H1 (cell line): ENCODE data around the gene MTG1. TPM values are rescaled to one million over a fixed set of nuclear protein-coding genes. Genes with fewer than 3 reads are reported as not detected.

Experiments used
- CTCF ChIA-PET: fragments of 300-600 bp; sonication (Branson Sonifier 250); formaldehyde crosslinking; loops from one replicate; lab custom pipeline; 2021; ENCODE audit not compliant: partially characterized antibody; lab: Charles Lee
- POLR2A ChIA-PET: fragments of 300-600 bp; sonication (Branson Sonifier 250); formaldehyde crosslinking; loops from one replicate; lab custom pipeline; 2021; ENCODE audit warnings: inconsistent platforms; ENCODE audit not compliant: partially characterized antibody; lab: Charles Lee
- DNase-seq, 2 experiments: peaks; one replicate each; pipeline versions ENCODE4 v3.0.0 to v3.0.0-alpha.2; 2010 to 2022; ENCODE audit warnings: low spot score in 2 of 2, low read depth in 1 of 2, mixed read lengths in 1 of 2
- FAIRE-seq: peaks from 2 replicates; lab custom pipeline; 2011; peaks lifted over from hg19 to GRCh38; lab: Jason Lieb, UNC
- H2AFZ ChIP-seq: 2 replicates; pipeline ENCODE4 v1.8.1; 2012; ENCODE audit warnings: low read length, inconsistent platforms
- H2AK5ac ChIP-seq: 2 replicates; pipeline ENCODE4 v1.6.1; 2013; ENCODE audit warnings: low read depth, low read length
- H2BK120ac ChIP-seq: replicated peaks from 2 replicates; pipeline ENCODE3; 2013; ENCODE audit warnings: low read depth, low read length, inconsistent platforms
- H2BK12ac ChIP-seq: 2 replicates; pipeline ENCODE4 v1.6.1; 2013; ENCODE audit warnings: low read depth, low read length
- H2BK15ac ChIP-seq: 2 replicates; pipeline ENCODE4 v1.6.1; 2013; ENCODE audit warnings: low read length
- H2BK20ac ChIP-seq: 2 replicates; pipeline ENCODE4 v1.6.1; 2013; ENCODE audit warnings: low read length
- H2BK5ac ChIP-seq: 2 replicates; pipeline ENCODE4 v1.6.1; 2013; ENCODE audit warnings: low read depth, low read length
- H3K14ac ChIP-seq: 2 replicates; pipeline ENCODE4 v1.6.1; 2013; ENCODE audit warnings: inconsistent platforms; ENCODE audit not compliant: insufficient read length
- H3K18ac ChIP-seq: 2 replicates; pipeline ENCODE4 v1.6.1; 2013; ENCODE audit warnings: low read length; ENCODE audit errors: extremely low read depth
- H3K23ac ChIP-seq: 2 replicates; pipeline ENCODE4 v1.6.1; 2013; ENCODE audit warnings: inconsistent platforms; ENCODE audit not compliant: insufficient read length
- H3K23me2 ChIP-seq: 2 replicates; pipeline ENCODE4 v1.6.1; 2013; ENCODE audit warnings: low read depth, low read length
- H3K27ac ChIP-seq: 2 replicates; pipeline ENCODE4 v1.6.1; 2011; ENCODE audit warnings: low read depth, low read length, inconsistent platforms
- H3K27me3 ChIP-seq, 4 experiments: replicated peaks in 1 of 4; 1 replicate in 1 of 4; 2 replicates in 3 of 4; pipeline versions ENCODE4 v1.6.1 to v1.8.1; 2011 to 2013; ENCODE audit warnings: low read length in 3 of 4, mild to moderate bottlenecking in 3 of 4, inconsistent platforms in 2 of 4, mixed read lengths in 2 of 4, moderate library complexity in 1 of 4; ENCODE audit not compliant: control insufficient read depth in 3 of 4, insufficient read depth in 3 of 4; ENCODE audit errors: extremely low read depth in 1 of 4
- H3K36me3 ChIP-seq, 4 experiments: 2 replicates each; pipeline versions ENCODE4 v1.6.1 to v1.8.1; 2011 to 2013; ENCODE audit warnings: mild to moderate bottlenecking in 4 of 4, low read length in 3 of 4, moderate library complexity in 2 of 4, control low read depth in 1 of 4, inconsistent platforms in 1 of 4; ENCODE audit not compliant: insufficient read depth in 4 of 4, control insufficient read depth in 2 of 4
- H3K4ac ChIP-seq: replicated peaks from 2 replicates; pipeline ENCODE3; 2013; ENCODE audit warnings: low read length, low read depth, mixed read lengths, inconsistent platforms; ENCODE audit not compliant: insufficient read length
- H3K4me1 ChIP-seq, 4 experiments: replicated peaks in 1 of 4; 1 replicate in 1 of 4; 2 replicates in 3 of 4; pipeline versions ENCODE4 v1.6.1 to v1.8.1; 2011 to 2013; ENCODE audit warnings: low read length in 3 of 4, inconsistent platforms in 2 of 4, mixed read lengths in 1 of 4; ENCODE audit not compliant: insufficient read depth in 4 of 4, control insufficient read depth in 3 of 4
- H3K4me2 ChIP-seq, 2 experiments: 2 replicates each; pipeline versions ENCODE4 v1.6.1 to v1.8.1; 2011 to 2013; ENCODE audit warnings: low read depth in 2 of 2, low read length in 2 of 2, control low read depth in 1 of 2, inconsistent platforms in 1 of 2, mild to moderate bottlenecking in 1 of 2; ENCODE audit not compliant: insufficient read depth in 1 of 2
- H3K4me3 ChIP-seq, 4 experiments: fragments of 200-600, 300-600 bp in 1 of 4; sonication (generic), shearing (Covaris generic), sonication (Bioruptor Twin) in 1 of 4; 2 replicates each; pipeline versions ENCODE4 v1.5.1 to v1.8.1; 2011 to 2016; ENCODE audit warnings: low read length in 4 of 4, low read depth in 3 of 4, control low read depth in 2 of 4, inconsistent platforms in 2 of 4, mild to moderate bottlenecking in 2 of 4, mixed read lengths in 1 of 4, moderate library complexity in 1 of 4; ENCODE audit not compliant: insufficient read depth in 2 of 4; ENCODE audit errors: extremely low read depth in 1 of 4
- H3K56ac ChIP-seq: replicated peaks from 2 replicates; pipeline ENCODE3; 2013; ENCODE audit warnings: low read depth, mild to moderate bottlenecking, mixed read lengths, low read length, inconsistent platforms; ENCODE audit not compliant: insufficient read length
- H3K79me1 ChIP-seq: 2 replicates; pipeline ENCODE4 v1.6.1; 2013; ENCODE audit warnings: low read depth, low read length, control low read depth
- H3K79me2 ChIP-seq, 2 experiments: 2 replicates each; pipeline versions ENCODE4 v1.6.1 to v1.8.1; 2012 to 2013; ENCODE audit warnings: low read length in 2 of 2, mild to moderate bottlenecking in 2 of 2, inconsistent platforms in 1 of 2; ENCODE audit not compliant: insufficient read depth in 2 of 2, control insufficient read depth in 1 of 2
- H3K9ac ChIP-seq, 4 experiments: replicated peaks in 1 of 4; 1 replicate in 1 of 4; 2 replicates in 3 of 4; pipeline versions ENCODE4 v1.6.1 to v1.8.1; 2011 to 2013; ENCODE audit warnings: low read depth in 3 of 4, low read length in 3 of 4, control low read depth in 2 of 4, mild to moderate bottlenecking in 2 of 4, moderate library complexity in 2 of 4, inconsistent platforms in 1 of 4; ENCODE audit errors: extremely low read depth in 1 of 4
- H3K9me3 ChIP-seq, 2 experiments: 2 replicates each; pipeline versions ENCODE4 v1.6.1 to v1.8.1; 2012 to 2013; ENCODE audit warnings: mild to moderate bottlenecking in 2 of 2, moderate library complexity in 2 of 2, control low read depth in 1 of 2, inconsistent platforms in 1 of 2, low read depth in 1 of 2, low read length in 1 of 2, mixed read lengths in 1 of 2; ENCODE audit not compliant: insufficient read depth in 2 of 2
- H4K20me1 ChIP-seq, 2 experiments: replicated peaks in 1 of 2; 2 replicates each; pipeline versions ENCODE3 to v1.8.1; 2011 to 2013; ENCODE audit warnings: inconsistent platforms in 2 of 2, low read length in 2 of 2, mild to moderate bottlenecking in 1 of 2; ENCODE audit not compliant: insufficient read depth in 2 of 2, control insufficient read depth in 1 of 2
- H4K5ac ChIP-seq: 2 replicates; pipeline ENCODE4 v1.6.1; 2013; ENCODE audit warnings: low read length, low read depth, mixed read lengths, inconsistent platforms; ENCODE audit not compliant: insufficient read length
- H4K8ac ChIP-seq: 2 replicates; pipeline ENCODE4 v1.8.0; 2013; ENCODE audit warnings: mild to moderate bottlenecking, moderate library complexity, low read length, inconsistent platforms; ENCODE audit not compliant: insufficient read depth; ENCODE audit errors: extremely low read depth
- H4K91ac ChIP-seq: replicated peaks from 2 replicates; pipeline ENCODE3; 2013; ENCODE audit warnings: low read length, mixed read lengths, inconsistent platforms; ENCODE audit not compliant: insufficient read length
- EP300 ChIP-seq, 2 experiments: IDR thresholded peaks; 1 replicate in 1 of 2; 2 replicates in 1 of 2; pipeline ENCODE4 v1.6.1; 2011 to 2012; ENCODE audit warnings: low read depth in 2 of 2, low read length in 2 of 2, mild to moderate bottlenecking in 2 of 2, borderline replicate concordance in 1 of 2, inconsistent platforms in 1 of 2, moderate library complexity in 1 of 2
- GTF2F1 ChIP-seq: IDR thresholded peaks from 2 replicates; pipeline ENCODE4 v1.6.1; 2012; ENCODE audit warnings: low read depth, low read length, improper control_type of control experiment, borderline replicate concordance
- RBBP5 ChIP-seq: IDR thresholded peaks from 2 replicates; pipeline ENCODE4 v1.7.1; 2012; ENCODE audit warnings: low read depth, mild to moderate bottlenecking, inconsistent platforms, low read length, moderate library complexity, borderline replicate concordance
- WGBS, 2 experiments: shearing (Covaris generic) in 1 of 2; methylation state at CpG; one replicate each; pipeline versions ENCODE4 v1.1.6 to v1.1.7; 2013 to 2015; ENCODE audit warnings: low lambda C conversion rate in 2 of 2, mixed read lengths in 2 of 2, inconsistent platforms in 1 of 2, low coverage in 1 of 2, missing lambda C conversion rate in 1 of 2; ENCODE audit not compliant: insufficient replicate concordance in 2 of 2, insufficient coverage in 1 of 2, insufficient read length in 1 of 2; ENCODE audit errors: extremely low coverage in 1 of 2, missing lambda C conversion rate in 1 of 2; 5-methylcytosine and 5-hydroxymethylcytosine counted together
- polyA plus RNA-seq, 7 experiments: library from polyadenylated mRNA; depleted of rRNA in 3 of 7; stranded (reverse) in 5 of 7; unstranded in 2 of 7; fragments of >200 nt in 5 of 7; fragments of 200-250 nt in 2 of 7; gene quantifications; 1 replicate in 5 of 7; 2 replicates in 1 of 7; 4 replicates in 1 of 7; pipeline versions ENCODE4 v1.2.1 to v1.2.3, GENCODE V29; 2011 to 2013; ENCODE audit warnings: missing spikeins in 2 of 7, mixed read lengths in 2 of 7
- total RNA-seq: library from RNA; stranded (reverse); fragmentation: NEBNext Ultra II Directional; extraction: Animal tissue kit (Norgen Biotek cat#: 25700); gene quantifications from 2 replicates; pipeline ENCODE4 v1.2.1, GENCODE V29; 2021

The MTG1 gene
- total and polyA plus RNA-seq, 2 of the 8 experiments (the other 6 are each of a cell fraction or from before 2014, with no cell fraction given): 56.6 to 81.6 TPM

- H3K18ac ChIP-seq: no peak overlapping the region
- no peak overlapping the region for H4K91ac ChIP-seq
- no peaks in the 10 kb centered on the region for H3K23me2 ChIP-seq
- peaks cover 78 to 83% of the 10 kb centered on the region in 2 experiments for H3K9me3 ChIP-seq
- no peak overlapping the region for H2BK5ac ChIP-seq
- H3K4me1 ChIP-seq: no peaks in the 10 kb centered on the region
- H4K5ac ChIP-seq: no peak overlapping the region
- H3K23ac ChIP-seq: no peak overlapping the region
- DNase-seq: no peak
- no peak overlapping the region for H2BK15ac ChIP-seq
- no peaks in the 10 kb centered on the region for H3K27me3 ChIP-seq
- ChIA-PET POLR2A (no interaction called here), CTCF (no interaction called here)
- no peaks in the 10 kb centered on the region; a peak in 1 of 8 replicates for H3K36me3 ChIP-seq
- H3K4ac ChIP-seq: no peak overlapping the region
- H4K8ac ChIP-seq: no peak overlapping the region
- FAIRE-seq: no peak
- H2BK12ac ChIP-seq: no peak overlapping the region
- WGBS, 2 experiments: 87% methylated on average over 6 of the region's 7 CpGs; no CpG with 5 or more reads in 1 of the 2 experiments
- no peaks in the 10 kb centered on the region for H4K20me1 ChIP-seq
- no peaks in the 10 kb centered on the region for H3K79me1 ChIP-seq
- TF ChIP-seq EP300 (IDR thresholded peaks at IDR 0.05; ENCODE audit: borderline replicate concordance in 1 of 2, low read depth in 2 of 2, low read length in 2 of 2) (no peak), GTF2F1 (no peak), RBBP5 (no peak)
- H3K14ac ChIP-seq: no peak overlapping the region
- no peak overlapping the region for H2BK120ac ChIP-seq
- H2BK20ac ChIP-seq: no peak overlapping the region
- H3K4me2 ChIP-seq: no peak overlapping the region
- H3K27ac ChIP-seq: no peak overlapping the region
- H2AFZ ChIP-seq: no peak overlapping the region
- H3K79me2 ChIP-seq: no peaks in the 10 kb centered on the region
- no peak overlapping the region for H3K56ac ChIP-seq
- H3K9ac ChIP-seq: no peak overlapping the region
- no peak overlapping the region for H3K4me3 ChIP-seq
- H2AK5ac ChIP-seq: no peak overlapping the region
Observed at GRCh38 chr10:133455611-133456031, 61.7 kb downstream of the MTG1 start.
